ENCODE measurements around the gene H1-8.

DNA sequence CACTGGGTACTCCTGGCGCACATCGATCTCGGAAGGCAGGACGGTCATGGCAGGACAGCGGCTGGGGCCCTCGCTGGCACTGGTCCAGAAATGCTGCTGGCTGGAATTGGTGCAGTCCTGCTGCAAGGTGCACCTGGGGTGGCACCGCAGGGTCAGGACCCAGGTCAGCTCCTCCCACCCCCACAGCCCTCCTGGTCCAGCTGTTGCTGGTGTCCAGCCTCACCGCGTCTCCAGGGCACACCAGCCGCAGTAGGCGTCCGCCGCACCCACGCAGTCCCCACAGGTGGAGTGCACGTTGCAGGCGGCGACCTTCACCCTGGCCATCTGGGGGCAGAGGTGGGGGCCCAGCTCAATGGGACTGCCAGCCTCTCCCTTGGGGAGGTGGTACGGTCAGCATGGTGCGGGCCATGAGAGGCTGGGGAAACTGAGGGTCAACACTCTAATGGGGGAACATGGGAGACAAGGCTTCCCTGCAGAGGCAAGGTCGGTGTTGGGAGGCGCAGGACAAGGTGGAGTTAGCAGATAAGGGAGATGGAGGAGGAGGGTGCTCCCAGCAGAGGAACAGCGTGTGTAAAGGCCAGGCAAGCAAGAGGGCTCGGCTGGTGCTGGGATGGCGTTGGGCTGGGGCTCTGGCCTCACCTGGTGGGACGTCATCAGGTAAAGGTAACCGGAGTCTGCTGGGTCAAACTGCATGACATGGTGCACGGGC, 43.1 kb downstream of the H1-8 start:
- TF ChIP-seq, protein P1, sequence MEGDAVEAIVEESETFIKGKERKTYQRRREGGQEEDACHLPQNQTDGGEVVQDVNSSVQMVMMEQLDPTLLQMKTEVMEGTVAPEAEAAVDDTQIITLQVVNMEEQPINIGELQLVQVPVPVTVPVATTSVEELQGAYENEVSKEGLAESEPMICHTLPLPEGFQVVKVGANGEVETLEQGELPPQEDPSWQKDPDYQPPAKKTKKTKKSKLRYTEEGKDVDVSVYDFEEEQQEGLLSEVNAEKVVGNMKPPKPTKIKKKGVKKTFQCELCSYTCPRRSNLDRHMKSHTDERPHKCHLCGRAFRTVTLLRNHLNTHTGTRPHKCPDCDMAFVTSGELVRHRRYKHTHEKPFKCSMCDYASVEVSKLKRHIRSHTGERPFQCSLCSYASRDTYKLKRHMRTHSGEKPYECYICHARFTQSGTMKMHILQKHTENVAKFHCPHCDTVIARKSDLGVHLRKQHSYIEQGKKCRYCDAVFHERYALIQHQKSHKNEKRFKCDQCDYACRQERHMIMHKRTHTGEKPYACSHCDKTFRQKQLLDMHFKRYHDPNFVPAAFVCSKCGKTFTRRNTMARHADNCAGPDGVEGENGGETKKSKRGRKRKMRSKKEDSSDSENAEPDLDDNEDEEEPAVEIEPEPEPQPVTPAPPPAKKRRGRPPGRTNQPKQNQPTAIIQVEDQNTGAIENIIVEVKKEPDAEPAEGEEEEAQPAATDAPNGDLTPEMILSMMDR (IDR thresholded peaks at IDR 0.05) = no peak
- no peak for TF ChIP-seq POLR2A (IDR thresholded peaks at IDR 0.05)
- TF ChIP-seq EP300 (IDR thresholded peaks at IDR 0.05) = no peak
- TF ChIP-seq POLR2AphosphoS5 (IDR thresholded peaks at IDR 0.05) = no peak
